HG03196 (cell line): ENCODE results near the gene VWA3B.
"Not testable (repeated sequence)": the region's sequence is repeated elsewhere in the genome, so short reads cannot be mapped to it uniquely, and the experiment has no call there.

ENCODE experiments used
- ATAC-seq: cut with Tn5 transposase; IDR thresholded peaks from one replicate; pipeline ENCODE4 v1.9.1; 2021; ENCODE audit not compliant: unreplicated experiment

The VWA3B gene

GRCh38 chr2:98240786-98241398 lies 153.9 kb downstream of the VWA3B start:
- ATAC-seq, result no peak

- ATAC-seq, result no peak
Measured at GRCh38 chr2:98241592-98241991, 154.6 kb downstream of the VWA3B start.

DNA sequence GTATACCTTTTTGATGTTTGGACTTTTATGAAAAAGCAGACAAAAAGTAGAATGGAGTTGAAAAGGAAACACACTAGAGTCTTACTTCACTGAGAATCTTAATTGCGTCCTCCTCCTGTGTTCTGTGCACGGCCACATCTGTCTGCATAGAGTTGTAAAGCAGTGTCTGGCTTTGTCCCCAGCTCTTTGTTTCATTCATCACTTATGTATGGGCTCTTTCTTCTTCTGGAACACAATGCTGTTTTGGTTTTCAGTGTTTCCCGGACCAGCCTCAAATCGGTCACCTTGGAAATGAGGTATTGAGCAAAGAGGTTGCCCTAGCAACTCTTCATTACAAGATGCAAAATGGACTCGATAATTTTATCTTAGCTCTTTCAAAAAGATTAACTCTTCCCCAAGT lies 155.0 kb downstream of the VWA3B start:
- ATAC-seq, result no peak

GRCh38 chr2:98245491-98245890 lies 158.5 kb downstream of the VWA3B start:
- no peak for ATAC-seq

GRCh38 chr2:98247383-98247782 lies 160.4 kb downstream of the VWA3B start:
- no peak for ATAC-seq

DNA sequence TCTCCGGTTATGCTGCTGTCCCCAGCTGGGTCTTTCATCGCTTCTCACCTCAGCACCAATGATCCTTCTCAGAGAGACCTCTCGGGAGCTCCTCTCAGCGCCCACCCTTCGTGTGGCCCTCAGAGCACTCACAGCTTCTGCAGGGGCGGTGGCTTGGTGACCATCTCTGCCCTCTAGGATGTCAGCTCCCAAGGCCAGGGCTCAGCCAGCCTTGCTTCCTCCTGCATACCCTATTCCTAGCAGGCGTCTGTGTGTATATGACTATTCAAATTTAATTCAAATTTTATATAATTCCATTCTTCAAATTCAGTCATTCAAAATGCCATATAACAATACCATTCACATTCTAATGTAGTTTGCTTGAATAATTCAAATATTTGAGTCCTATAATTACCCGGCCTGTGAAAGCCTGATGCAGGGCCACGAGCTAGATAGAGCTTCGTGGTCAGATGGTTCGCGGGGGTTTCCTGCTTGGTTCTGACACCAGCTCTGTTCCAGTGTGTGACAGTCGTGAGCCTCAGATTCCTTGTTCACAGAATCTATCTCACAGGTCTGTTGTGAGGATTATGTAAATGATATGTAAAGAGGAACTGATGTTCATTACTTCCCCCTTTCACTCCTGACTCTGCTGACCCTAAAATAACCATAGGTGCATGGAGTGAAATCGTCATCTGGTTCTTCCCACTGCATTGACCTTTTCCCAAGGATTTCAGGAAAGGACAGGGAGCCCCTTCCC lies 165.2 kb downstream of the VWA3B start:
- ATAC-seq, result no peak

- ATAC-seq, result no peak
Measured at GRCh38 chr2:98253461-98254070, 166.6 kb downstream of the VWA3B start.

- ATAC-seq, result no peak
Measured at GRCh38 chr2:98254504-98255059, 167.6 kb downstream of the VWA3B start.

DNA sequence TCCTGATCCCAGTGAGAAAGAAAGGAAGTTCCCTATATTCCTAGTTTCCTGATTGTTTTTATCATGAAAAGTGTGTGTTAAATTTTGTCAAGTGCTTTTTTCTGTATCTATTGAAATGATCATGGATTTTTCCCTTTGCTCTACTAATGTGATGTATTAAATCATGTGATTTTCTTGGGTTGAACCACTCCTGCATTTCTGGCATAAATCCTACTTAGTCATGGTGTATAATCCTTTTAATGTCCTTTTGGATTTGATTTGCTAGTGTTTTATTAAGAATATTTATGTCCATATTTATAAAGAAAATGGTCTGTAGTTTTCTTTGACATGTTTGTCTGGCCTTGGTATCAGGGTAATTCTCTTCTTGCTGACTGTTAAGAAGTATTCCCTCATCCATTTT lies 171.9 kb downstream of the VWA3B start:
- ATAC-seq, result no peak

- ATAC-seq, result no peak
Measured at GRCh38 chr2:98263362-98263761, 176.4 kb downstream of the VWA3B start.

- ATAC-seq, result not testable (repeated sequence)
Measured at GRCh38 chr2:98268225-98268624, 181.3 kb downstream of the VWA3B start.

DNA sequence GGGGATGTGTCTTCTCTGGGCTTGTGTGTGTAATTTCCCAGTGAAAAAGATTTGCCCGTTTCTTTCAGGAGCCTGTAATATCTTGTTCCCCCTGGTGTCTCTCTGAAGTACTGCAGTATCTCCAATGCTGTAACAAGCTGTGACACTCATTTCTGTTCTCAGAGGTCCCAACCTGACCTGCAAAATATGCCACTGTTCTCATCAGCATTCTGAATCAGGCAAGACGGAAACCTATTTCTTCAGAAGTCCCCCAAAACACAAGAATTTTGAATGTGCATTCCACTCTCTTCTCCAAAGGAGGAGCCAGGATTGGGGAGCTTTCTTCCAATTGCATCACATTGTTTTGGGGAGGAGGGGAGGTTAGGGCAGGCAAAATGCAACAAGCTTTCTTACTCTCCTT lies 182.3 kb downstream of the VWA3B start:
- ATAC-seq, result no peak

DNA sequence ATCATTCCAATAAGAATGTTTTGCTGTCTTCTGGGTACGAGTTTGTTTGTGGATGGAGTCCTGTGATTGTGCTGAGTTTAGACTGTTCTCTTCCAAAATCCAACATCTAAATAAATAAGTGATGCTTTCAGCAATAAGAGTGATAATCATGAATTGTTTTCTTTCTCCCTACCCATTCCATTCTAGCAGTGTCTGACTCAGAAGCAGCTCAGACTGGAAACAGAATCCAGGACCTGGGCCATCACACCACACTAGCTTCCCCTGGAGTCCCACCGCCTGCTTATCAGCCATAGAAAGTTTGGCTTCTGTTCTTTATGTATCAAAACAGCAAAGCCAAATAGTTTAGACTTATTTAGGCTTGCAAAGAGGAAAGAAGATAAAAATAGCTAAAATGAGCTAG lies 182.9 kb downstream of the VWA3B start:
- no peak for ATAC-seq

DNA sequence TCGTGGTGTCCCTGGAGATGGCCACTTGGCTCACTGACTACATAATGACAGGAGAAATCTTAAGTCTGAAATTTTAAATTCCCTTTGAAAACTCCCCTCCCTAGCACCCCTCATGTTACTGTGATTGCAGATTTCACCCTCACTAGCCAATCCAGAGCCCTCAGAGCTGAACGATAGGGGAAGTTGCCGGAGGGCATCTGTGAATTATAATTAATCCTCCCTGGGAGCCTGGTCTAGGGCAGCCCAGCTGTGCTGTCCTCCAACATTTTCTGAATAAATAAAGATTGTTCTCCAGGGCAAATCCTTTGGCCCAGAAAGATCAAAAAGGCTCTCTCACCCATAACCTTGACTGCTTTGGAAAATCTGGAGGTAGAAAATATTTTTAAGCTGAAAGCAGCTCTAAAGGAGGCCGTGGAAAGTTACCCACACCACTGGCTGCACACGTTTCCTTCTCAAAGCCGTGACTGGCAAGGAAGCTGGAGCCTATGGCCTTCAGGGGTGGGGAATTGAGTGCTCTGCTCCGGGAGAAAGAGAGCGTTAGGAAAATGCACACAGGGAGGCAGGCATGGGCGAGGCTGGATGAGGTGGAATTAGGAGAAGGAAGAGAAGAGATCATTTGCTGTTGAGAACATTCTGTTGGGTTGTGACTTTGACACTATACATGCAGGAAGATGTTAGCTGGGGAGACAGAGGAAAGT lies 190.3 kb downstream of the VWA3B start:
- no peak for ATAC-seq

DNA sequence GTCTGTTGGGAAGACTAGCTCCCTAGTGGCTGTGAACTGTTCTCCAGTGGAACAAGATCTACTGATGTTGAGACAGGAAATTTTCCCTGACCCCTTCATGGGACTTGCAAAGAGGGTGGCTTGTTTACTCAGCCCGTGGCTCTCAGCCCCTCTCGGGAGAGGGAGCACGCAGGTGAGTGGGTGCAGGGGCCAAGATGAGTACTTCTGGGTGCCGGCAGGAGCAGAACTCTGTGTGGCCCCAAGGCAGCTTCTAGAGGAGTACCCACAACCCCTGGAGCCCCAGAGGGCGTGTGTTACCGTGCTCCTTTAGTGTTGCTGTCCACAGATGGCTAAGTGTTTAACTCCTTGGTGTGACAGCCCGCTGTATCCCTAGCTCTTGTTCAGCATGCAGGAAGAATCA lies 191.1 kb downstream of the VWA3B start:
- ATAC-seq, result no peak

- ATAC-seq, result no peak
Measured at GRCh38 chr2:98280376-98281102, 193.6 kb downstream of the VWA3B start.

DNA sequence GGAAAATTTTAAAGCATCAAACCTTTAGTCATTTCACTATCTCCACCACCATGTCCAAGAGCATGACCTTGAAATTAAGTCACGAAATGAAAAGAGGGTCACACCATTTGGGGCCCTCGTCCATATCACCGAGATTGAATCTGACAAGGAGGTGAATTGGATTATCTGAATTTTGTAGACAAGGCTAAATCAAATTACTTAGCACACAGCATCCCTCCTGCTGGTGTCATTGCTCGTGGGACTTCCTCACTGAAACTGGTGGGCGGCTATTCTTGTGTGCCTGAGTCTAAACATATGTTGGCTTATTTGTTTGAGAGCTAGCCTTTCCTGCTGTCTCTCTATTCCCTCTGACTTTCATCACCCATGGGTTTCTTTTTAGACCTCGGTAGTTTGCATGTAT lies 194.6 kb downstream of the VWA3B start:
- ATAC-seq, result no peak

- ATAC-seq, result no peak
Measured at GRCh38 chr2:98282109-98282508, 195.1 kb downstream of the VWA3B start.

DNA sequence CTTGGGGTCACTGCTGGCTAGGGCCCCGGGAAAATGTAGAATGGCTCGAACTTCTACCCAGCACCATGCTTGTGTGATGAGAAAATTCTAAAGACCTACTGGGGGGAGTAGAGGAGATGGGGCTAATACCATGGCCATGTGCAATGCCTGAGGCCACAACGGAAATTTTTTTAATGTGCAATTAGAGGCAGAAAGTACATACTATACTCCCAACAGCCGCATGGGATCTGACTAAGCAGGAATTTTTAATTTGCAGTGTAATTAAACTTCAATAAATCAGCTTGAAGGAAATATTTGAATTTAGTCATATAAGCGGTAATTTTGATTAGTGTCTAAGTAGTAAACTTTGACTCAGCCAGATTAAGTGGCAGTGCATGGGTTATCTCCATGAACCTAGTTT lies 206.1 kb downstream of the VWA3B start:
- ATAC-seq, result no peak

DNA sequence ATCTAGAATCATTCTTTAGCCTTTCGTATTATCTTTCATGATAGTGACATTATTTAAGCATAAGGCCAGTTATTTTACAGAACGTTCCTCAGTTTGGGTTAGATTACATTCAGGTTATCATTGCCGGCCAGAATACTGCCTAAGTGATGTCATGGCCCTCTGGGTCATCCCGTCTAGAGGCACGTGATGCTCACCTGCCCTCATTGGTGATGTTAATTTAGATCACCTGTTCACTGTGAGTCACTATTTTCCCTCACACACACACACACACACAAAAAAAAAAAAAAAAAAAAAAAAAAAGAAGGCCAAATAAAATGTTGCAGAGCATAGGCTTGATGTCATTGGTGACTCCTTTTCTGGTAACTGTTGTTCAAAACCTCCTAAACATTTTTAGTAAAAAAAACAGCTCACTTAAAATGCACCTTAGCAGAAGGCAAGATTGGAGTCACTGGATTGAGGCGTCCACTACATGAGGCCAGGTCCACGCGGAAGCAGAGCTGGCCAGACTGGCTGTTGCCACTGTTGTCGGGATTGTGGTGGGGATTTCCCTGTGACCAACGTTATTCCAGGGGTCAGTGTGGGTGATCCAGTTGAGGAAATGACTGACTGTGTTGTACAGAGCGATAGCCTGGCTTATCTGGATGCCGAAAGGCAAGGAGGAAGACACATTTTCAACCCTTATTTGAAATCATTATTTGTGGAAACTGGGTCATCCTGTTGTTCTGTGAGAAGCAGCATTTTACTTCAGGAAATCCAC lies 207.1 kb downstream of the VWA3B start:
- ATAC-seq, result no peak
